Hair follicle dermal papilla cell (primary cell): ENCODE data around the gene RNF148. TPM values are rescaled to one million over a fixed set of nuclear protein-coding genes. Genes with fewer than 3 reads are reported as not detected.

ENCODE experiments used
- small RNA-seq: library from RNA; depleted of rRNA; stranded (forward); fragments of <200 nt; gene quantifications from one replicate; pipeline ENCODE3, GENCODE V24; 2012
- total RNA-seq: library from RNA; depleted of rRNA; stranded (reverse); fragments of >200 nt; gene quantifications from 2 replicates; pipeline ENCODE4 v1.2.3, GENCODE V29; 2012

RNF148 gene
- total RNA-seq: 0.36 and 0.65 TPM in 2 replicates

GRCh38 chr7:122702872-122703510, at the start of gene RNF148:
RNF148 (minus strand) TSS chr7:122702922; CDS start chr7:122702750, 172 bp downstream.

GRCh38 chr7:122699017-122699416, 3.7 kb downstream of the RNF148 start, which contains the start of gene RNF133:
RNF133 (minus strand) TSS chr7:122699117; CDS start chr7:122698918, 199 bp downstream.

Small RNA genes lying within 50 kb of the gene (small RNA-seq; reads per million reads assigned to genes)
- gene AC006463.1: not detected

Other genes starting within 250 kb of the RNF148 start
- 0.36 and 0.65 TPM in 2 replicates for gene RNF133, start 3.8 kb downstream of the RNF148 start, total RNA-seq
- gene CADPS2, start 183.5 kb upstream of the RNF148 start, total RNA-seq: 15.3 and 24.5 TPM in 2 replicates